GM12891 (cell line): Measurements from ENCODE around the gene ZBTB46.

Experiments used
- DNase-seq: peaks from one replicate; pipeline ENCODE4 v3.0.0; 2011; ENCODE audit warnings: low spot score; ENCODE audit not compliant: insufficient read length
- FAIRE-seq: peaks from 2 replicates; lab custom pipeline; 2011; peaks lifted over from hg19 to GRCh38; lab: Jason Lieb, UNC
- PAX5 ChIP-seq: IDR thresholded peaks from 2 replicates; pipeline ENCODE4 v1.6.1; 2011; ENCODE audit warnings: low read length, moderate library complexity, mild to moderate bottlenecking; ENCODE audit not compliant: insufficient read depth, severe bottlenecking
- POLR2A ChIP-seq: IDR thresholded peaks from 2 replicates; pipeline ENCODE4 v1.6.1; 2011; ENCODE audit warnings: low read depth, low read length, control low read depth
- POLR2AphosphoS5 ChIP-seq: IDR thresholded peaks from 2 replicates; pipeline ENCODE4 v1.6.1; 2011; ENCODE audit warnings: low read depth, low read length, control low read depth
- POU2F2 ChIP-seq: IDR thresholded peaks from 2 replicates; pipeline ENCODE4 v1.6.1; 2011; ENCODE audit warnings: low read depth, mild to moderate bottlenecking, control low read depth, low read length, moderate library complexity
- SPI1 ChIP-seq: IDR thresholded peaks from 2 replicates; pipeline ENCODE4 v1.6.1; 2011; ENCODE audit warnings: low read depth, low read length, control low read depth
- TAF1 ChIP-seq: IDR thresholded peaks from 2 replicates; pipeline ENCODE4 v1.6.1; 2011; ENCODE audit warnings: low read depth, low read length, control low read depth

The ZBTB46 gene

GRCh38 chr20:63706027-63706695 lies 124.9 kb downstream of the ZBTB46 start:
- no peak for DNase-seq
- FAIRE-seq: no peak
- no peak for TF ChIP-seq POU2F2
- no peak for TF ChIP-seq PAX5

DNA sequence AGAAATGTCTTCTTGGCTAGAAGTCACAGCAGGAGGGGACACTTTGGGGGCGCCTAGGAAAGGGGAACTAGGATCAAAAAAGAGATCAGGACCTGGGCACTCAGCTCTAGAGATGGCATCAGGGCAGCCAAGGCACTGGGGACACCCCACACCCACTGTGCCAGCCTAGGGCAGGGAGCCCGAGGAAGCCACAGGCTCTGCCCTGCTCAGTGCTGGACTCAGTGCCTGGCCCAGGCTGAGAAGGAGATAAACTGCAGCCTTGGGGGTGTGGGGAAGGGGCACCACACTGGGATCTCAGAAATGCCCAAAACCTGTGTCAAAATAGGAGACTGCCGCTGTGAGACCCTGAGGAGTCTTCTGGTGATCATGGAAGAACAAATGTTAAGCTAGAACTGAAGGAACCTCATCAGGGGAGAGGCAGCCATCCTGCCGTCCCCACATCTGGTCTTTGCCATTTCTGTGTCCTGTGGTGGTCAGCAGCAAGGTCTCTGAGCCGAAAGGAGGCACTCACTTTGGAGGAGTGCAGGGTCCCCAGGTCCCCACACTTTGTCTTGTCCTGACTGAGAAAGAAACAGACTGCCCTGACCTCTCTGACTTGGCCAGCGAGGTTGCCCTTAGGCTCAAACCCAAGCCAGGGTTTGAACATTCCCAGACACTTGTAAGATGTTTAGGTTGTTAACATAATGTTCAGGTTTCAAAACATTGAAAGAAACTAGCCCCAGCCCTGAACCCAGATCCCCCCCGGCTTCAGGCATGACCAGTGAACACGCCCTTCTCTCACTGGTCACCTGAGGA lies 125.6 kb downstream of the ZBTB46 start:
- FAIRE-seq (no peak), DNase-seq (no peak)
- TF ChIP-seq TAF1 (no peak), POLR2A (no peak), POLR2AphosphoS5 (no peak), SPI1 (no peak), POU2F2 (no peak), PAX5 (no peak)

GRCh38 chr20:63704749-63705117 lies 126.3 kb downstream of the ZBTB46 start:
- FAIRE-seq (no peak), DNase-seq (no peak)
- TF ChIP-seq POU2F2 (no peak), SPI1 (no peak), PAX5 (no peak), POLR2AphosphoS5 (no peak), TAF1 (no peak), POLR2A (no peak)

DNA sequence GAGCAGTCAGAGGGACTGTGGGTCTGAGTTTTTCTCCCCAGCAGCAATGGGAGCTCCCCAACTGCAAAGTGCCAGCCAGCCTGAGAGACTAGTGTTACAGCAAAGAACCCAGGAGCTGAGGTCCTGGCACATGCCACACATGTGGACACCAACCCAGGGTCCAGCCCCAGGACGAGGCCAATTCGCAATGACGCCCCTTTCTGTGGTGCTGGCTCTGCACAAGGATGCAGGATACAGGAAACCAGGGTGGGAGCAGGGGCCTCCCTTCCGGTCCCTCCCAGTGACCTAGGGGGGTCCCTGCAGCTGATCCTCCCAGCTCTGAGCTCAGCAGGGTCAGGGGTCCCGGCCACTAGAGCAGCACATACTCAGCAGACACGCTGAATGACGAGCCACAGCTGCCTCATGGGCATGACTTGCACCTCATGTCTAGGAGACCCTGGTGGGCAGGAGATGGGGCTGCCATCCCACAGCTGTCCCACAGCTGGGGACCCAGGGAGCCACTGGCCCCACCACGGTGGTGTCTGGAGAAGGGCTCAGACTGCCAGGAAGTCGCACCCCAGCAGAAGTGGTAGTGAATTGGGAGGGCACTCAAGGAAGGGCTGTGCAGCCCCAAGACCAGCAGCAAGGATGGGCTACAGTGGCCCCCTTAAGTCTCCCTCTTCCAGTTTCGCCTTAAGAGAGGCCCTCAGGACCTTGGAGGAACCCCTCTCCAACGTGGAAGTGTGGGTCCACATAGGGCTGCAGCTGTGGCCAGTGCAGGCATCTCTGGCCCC lies 126.9 kb downstream of the ZBTB46 start:
- DNase-seq: no peak
- TF ChIP-seq POLR2AphosphoS5 (no peak), TAF1 (no peak), PAX5 (no peak), SPI1 (no peak), POLR2A (no peak), POU2F2 (no peak)
- no peak for FAIRE-seq

- TF ChIP-seq TAF1 (no peak), PAX5 (no peak), POU2F2 (no peak), SPI1 (no peak), POLR2A (no peak), POLR2AphosphoS5 (no peak; the same call in 1 of the 2 replicates)
- no peak for FAIRE-seq
- DNase-seq: no peak
Observed at GRCh38 chr20:63703471-63703975, 127.5 kb downstream of the ZBTB46 start.

DNA sequence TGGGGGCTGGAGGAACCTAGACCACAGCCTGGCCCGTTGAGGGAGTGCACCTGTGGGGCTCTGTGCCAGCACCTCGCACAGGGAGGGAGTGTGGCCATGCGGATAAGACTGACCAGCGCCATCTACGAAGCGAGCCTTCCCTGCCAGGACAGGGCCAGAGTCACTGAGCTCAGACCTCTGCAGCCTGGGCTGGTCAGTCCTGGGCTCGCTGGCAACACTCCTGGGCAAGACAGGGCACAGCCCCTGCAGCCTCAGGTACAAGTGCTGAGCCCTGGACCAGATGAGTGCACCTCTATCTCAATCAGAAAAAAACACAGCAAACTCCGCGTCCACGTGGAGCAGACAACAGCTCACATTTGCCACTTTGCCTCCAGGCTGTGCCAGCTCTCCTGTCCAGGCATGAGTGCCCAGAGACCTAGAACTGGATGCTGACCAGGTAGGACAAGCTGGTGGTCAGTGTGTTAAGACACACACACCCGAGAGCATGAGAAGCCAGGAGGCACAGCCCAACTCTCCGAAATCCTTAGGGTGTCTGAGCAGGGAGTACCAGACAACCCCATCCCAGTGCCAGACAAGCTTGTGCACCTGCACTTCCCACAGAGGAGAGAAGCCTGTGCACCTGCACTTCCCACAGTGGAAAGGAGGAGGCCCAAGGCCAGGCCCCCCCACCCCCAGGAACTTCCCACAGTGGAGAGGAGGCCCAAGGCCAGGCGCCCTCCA lies 128.2 kb downstream of the ZBTB46 start:
- DNase-seq (no peak), FAIRE-seq (no peak)
- TF ChIP-seq PAX5: no peak
- no peak for TF ChIP-seq SPI1
- peak; percentile 42; the same call in 1 of the 2 replicates for TF ChIP-seq POLR2AphosphoS5

DNA sequence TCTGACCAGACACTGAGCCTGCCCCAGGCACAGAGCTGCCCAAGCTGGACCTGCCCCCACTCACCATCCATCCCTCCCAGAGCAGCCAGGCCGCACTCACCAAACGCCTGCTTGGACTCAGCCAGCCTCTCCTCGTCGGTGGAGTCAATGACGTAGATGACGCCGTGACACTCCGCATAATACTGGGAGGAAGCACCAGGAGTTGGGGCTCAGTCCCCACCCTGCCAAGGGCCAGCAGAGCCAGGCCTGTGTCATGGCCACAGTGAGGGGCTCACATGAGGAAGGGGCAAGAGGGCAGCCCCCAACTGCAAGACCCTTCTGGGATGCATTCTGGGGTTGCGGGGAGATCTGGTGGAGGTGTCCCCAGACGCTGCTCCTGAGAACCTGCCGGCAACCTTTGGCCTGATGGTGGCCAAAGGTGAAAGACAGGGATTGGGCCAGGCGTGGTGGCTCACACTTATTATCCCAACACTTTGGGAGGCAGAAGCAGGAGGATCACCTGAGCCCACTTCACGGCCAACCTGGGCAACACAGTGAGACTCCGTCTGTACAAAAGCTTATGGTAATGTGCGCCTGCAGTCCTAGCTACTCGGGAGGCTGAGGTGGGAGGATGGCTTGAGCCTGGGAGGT lies 128.9 kb downstream of the ZBTB46 start:
- FAIRE-seq (no peak), DNase-seq (peak; percentile 4)
- TF ChIP-seq PAX5: no peak
- TF ChIP-seq POLR2A: no peak
- no peak for TF ChIP-seq TAF1
- TF ChIP-seq POLR2AphosphoS5: no peak
- TF ChIP-seq POU2F2: no peak
- no peak for TF ChIP-seq SPI1

DNA sequence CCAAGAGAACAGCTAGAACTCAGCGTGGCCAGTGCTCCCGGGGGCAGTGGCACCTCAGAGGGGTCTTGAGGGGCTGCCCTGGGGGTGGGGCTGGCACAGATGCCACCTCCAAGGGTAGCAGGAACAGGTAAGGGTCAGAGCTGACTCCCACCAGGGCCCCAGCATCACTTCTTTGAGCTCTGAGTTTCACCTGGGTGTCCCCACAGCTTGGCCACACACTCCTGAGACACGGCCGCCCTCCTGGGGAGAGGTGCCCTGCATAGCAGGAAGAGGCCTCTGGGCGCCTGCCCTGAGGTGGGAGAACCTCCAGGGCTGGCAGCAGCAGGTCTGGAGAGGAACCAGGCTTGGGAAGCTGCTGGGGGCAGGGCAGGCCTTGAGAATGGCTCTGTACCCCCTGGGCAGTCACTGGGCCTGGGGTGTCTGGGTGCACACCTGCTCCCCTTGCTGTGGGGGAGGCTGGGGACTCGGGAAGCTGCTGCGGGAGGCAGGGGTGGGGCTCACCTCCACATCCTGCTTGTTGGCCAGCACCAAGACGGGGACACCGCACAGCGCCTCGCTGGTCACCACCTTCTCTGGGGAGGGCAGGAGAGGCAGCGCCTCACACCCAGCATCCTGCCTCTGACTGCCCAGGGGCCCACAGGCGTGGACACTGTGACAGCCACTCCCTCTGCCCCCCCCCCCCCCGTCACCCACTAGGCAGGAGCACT lies 129.6 kb downstream of the ZBTB46 start:
- TF ChIP-seq POLR2A: no peak
- no peak for TF ChIP-seq POLR2AphosphoS5
- TF ChIP-seq POU2F2: no peak
- no peak for TF ChIP-seq PAX5
- TF ChIP-seq TAF1: no peak
- TF ChIP-seq SPI1: no peak
- FAIRE-seq: no peak
- peak; percentile 17 for DNase-seq
